Measurements from ENCODE around the gene KLHL12.

DNA sequence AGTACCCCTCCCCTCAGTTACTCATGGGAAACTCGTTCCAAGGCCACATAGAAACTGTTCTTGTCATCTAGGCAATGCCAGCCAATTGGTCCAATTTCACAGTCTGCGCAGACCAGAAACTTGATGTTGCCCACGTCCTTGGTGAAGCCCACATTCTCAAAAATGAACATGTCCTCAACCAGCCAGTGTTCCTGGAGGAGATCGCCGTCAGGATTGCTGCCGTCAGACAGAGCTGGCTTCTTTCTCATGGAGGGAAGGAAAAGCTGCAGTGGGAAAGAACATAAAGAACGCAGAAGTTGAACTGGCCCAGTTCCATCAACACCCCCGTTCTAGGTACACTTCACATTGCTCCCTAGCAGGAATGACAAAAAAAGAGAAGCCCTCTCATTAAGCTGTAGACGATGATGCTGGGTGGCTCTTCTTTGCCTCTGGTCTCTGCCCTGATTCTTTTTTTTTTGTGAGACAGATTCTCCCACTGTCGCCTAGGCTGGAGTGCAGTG, 46.0 kb downstream of the KLHL12 start:
- TF ChIP-seq, protein P1, sequence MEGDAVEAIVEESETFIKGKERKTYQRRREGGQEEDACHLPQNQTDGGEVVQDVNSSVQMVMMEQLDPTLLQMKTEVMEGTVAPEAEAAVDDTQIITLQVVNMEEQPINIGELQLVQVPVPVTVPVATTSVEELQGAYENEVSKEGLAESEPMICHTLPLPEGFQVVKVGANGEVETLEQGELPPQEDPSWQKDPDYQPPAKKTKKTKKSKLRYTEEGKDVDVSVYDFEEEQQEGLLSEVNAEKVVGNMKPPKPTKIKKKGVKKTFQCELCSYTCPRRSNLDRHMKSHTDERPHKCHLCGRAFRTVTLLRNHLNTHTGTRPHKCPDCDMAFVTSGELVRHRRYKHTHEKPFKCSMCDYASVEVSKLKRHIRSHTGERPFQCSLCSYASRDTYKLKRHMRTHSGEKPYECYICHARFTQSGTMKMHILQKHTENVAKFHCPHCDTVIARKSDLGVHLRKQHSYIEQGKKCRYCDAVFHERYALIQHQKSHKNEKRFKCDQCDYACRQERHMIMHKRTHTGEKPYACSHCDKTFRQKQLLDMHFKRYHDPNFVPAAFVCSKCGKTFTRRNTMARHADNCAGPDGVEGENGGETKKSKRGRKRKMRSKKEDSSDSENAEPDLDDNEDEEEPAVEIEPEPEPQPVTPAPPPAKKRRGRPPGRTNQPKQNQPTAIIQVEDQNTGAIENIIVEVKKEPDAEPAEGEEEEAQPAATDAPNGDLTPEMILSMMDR (optimal IDR thresholded peaks at IDR 0.05 in 1 of 3, IDR thresholded peaks at IDR 0.05 in 1 of 3, conservative IDR thresholded peaks at IDR 0.05 in 1 of 3; ENCODE audit: extremely low read depth in 1 of 3, insufficient read depth in 2 of 3, low read length in 3 of 3) = no peak
- no peak for TF ChIP-seq EZH2 (IDR thresholded peaks at IDR 0.05; ENCODE audit: low read length)
